IMR-90 (cell line): ENCODE results near the gene ELFN2.

ENCODE experiments used
- CEBPB ChIP-seq: IDR thresholded peaks from 2 replicates; pipeline ENCODE4 v1.6.1; 2012; ENCODE audit warnings: low read depth, low read length, improper control_type of control experiment
- CTCF ChIP-seq: conservative IDR thresholded peaks from 2 replicates; pipeline ENCODE4 v1.5.1; 2012; ENCODE audit warnings: mild to moderate bottlenecking, low read depth, low read length, improper control_type of control experiment
- NFE2L2 ChIP-seq: fragments of 150-350 bp; IDR thresholded peaks from 2 replicates; pipeline ENCODE4 v1.6.1; 2016; ENCODE audit warnings: low read depth, mild to moderate bottlenecking, low read length
- POLR2A ChIP-seq: IDR thresholded peaks from 2 replicates; pipeline ENCODE4 v1.6.1; 2012; ENCODE audit warnings: mild to moderate bottlenecking, low read depth, low read length

DNA sequence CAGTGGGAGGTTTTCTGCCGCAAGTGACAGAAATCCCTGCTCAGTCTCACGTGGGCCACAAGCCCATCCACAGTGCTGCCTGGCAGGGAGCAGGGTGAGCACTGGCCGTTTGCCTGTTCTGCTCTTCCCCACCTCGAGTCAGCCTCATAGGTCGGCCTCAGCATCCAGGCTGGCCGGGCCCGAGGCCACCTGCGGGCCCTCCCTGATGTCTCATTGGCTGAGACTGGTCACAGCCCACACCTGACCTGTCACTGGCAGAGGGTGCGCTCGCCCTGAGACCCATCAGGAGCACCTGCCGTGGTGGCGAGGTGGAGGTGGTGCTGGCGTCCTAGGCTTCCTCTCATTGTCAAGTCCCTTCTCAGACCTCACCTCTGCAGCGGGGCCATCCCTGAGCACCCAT lies 72.1 kb downstream of the ELFN2 start:
- TF ChIP-seq CTCF, result no peak
- TF ChIP-seq CEBPB, result no peak
- TF ChIP-seq POLR2A, result no peak
- TF ChIP-seq NFE2L2, result no peak
